H9 (cell line): ENCODE data around the gene ABLIM1. TPM values are rescaled to one million over a fixed set of nuclear protein-coding genes. Genes with fewer than 3 reads are reported as not detected.

Experiments used
- DNase-seq: peaks from one replicate; pipeline ENCODE4 v3.0.0-alpha.2; 2017
- H2AFZ ChIP-seq: one replicate; pipeline ENCODE4 v1.6.1; 2013; ENCODE audit warnings: mild to moderate bottlenecking, low read length, control low read depth, moderate library complexity
- H2AK5ac ChIP-seq: 2 replicates; pipeline ENCODE4 v1.6.1; 2013; ENCODE audit warnings: low read length, control low read depth, mixed read lengths; ENCODE audit not compliant: insufficient read length
- H2BK120ac ChIP-seq: one replicate; pipeline ENCODE4 v1.6.1; 2013; ENCODE audit warnings: low read depth, mild to moderate bottlenecking, low read length, control low read depth, inconsistent platforms; ENCODE audit not compliant: poor library complexity, severe bottlenecking
- H2BK12ac ChIP-seq: 2 replicates; pipeline ENCODE4 v1.6.1; 2013; ENCODE audit warnings: low read length, control low read depth, mixed read lengths, low read depth; ENCODE audit not compliant: insufficient read length
- H2BK15ac ChIP-seq: 2 replicates; pipeline ENCODE4 v1.6.1; 2013; ENCODE audit warnings: low read depth, low read length, control low read depth
- H2BK20ac ChIP-seq: one replicate; pipeline ENCODE4 v1.6.1; 2013; ENCODE audit warnings: low read depth, mild to moderate bottlenecking, low read length, control low read depth, inconsistent platforms; ENCODE audit not compliant: poor library complexity, severe bottlenecking
- H2BK5ac ChIP-seq: 2 replicates; pipeline ENCODE4 v1.6.1; 2013; ENCODE audit warnings: low read length, control low read depth, mixed read lengths; ENCODE audit not compliant: insufficient read length
- H3K14ac ChIP-seq: 2 replicates; pipeline ENCODE4 v1.6.1; 2013; ENCODE audit warnings: low read length, control low read depth; ENCODE audit not compliant: insufficient read depth
- H3K18ac ChIP-seq: 2 replicates; pipeline ENCODE4 v1.6.1; 2013; ENCODE audit warnings: low read depth, mild to moderate bottlenecking, mixed read lengths, low read length, control low read depth; ENCODE audit not compliant: insufficient read length
- H3K23ac ChIP-seq: 2 replicates; pipeline ENCODE4 v1.6.1; 2013; ENCODE audit warnings: low read length, control low read depth, mixed read lengths, low read depth; ENCODE audit not compliant: insufficient read length
- H3K23me2 ChIP-seq: 2 replicates; pipeline ENCODE4 v1.6.1; 2013; ENCODE audit warnings: low read depth, mild to moderate bottlenecking, mixed read lengths, low read length, control low read depth; ENCODE audit not compliant: insufficient read length, poor library complexity, severe bottlenecking
- H3K27ac ChIP-seq: 2 replicates; pipeline ENCODE4 v1.5.1; 2013; ENCODE audit warnings: low read length, control low read depth, mixed read lengths, low read depth; ENCODE audit not compliant: insufficient read length
- H3K27me3 ChIP-seq: 2 replicates; pipeline ENCODE4 v1.6.1; 2013; ENCODE audit warnings: low read length, control low read depth, inconsistent platforms; ENCODE audit not compliant: insufficient read depth
- H3K4ac ChIP-seq: 2 replicates; pipeline ENCODE4 v1.6.1; 2013; ENCODE audit warnings: low read depth, mild to moderate bottlenecking, control low read depth, inconsistent platforms, low read length, moderate library complexity
- H3K4me1 ChIP-seq: 2 replicates; pipeline ENCODE4 v1.6.1; 2013; ENCODE audit warnings: low read length, control low read depth, inconsistent platforms; ENCODE audit not compliant: insufficient read depth
- H3K4me2 ChIP-seq: 2 replicates; pipeline ENCODE4 v1.6.1; 2013; ENCODE audit warnings: low read length, control low read depth, mixed read lengths; ENCODE audit not compliant: insufficient read length, insufficient read depth
- H3K56ac ChIP-seq: 2 replicates; pipeline ENCODE4 v1.6.1; 2013; ENCODE audit warnings: low read depth, mild to moderate bottlenecking, mixed read lengths, low read length, control low read depth; ENCODE audit not compliant: insufficient read length
- H3K79me1 ChIP-seq: 2 replicates; pipeline ENCODE4 v1.6.1; 2013; ENCODE audit warnings: low read depth, mild to moderate bottlenecking, moderate library complexity, low read length, control low read depth, inconsistent platforms; ENCODE audit not compliant: insufficient read depth, poor library complexity, severe bottlenecking
- H3K79me2 ChIP-seq: 2 replicates; pipeline ENCODE4 v1.6.1; 2013; ENCODE audit warnings: low read length, control low read depth, inconsistent platforms; ENCODE audit not compliant: insufficient read depth
- H3K9ac ChIP-seq: 2 replicates; pipeline ENCODE4 v1.6.1; 2013; ENCODE audit warnings: low read length, control low read depth, mixed read lengths; ENCODE audit not compliant: insufficient read length; ENCODE audit errors: extremely low read depth
- H3K9me3 ChIP-seq: one replicate; pipeline ENCODE4 v1.6.1; 2013; ENCODE audit warnings: low read depth, low read length, inconsistent platforms; ENCODE audit not compliant: control insufficient read depth
- H3T11ph ChIP-seq: one replicate; pipeline ENCODE4 v1.6.1; 2013; ENCODE audit warnings: mild to moderate bottlenecking, low read length, control low read depth, inconsistent platforms
- H4K20me1 ChIP-seq: one replicate; pipeline ENCODE4 v1.6.1; 2013; ENCODE audit not compliant: control insufficient read depth, insufficient read length, insufficient read depth
- H4K5ac ChIP-seq: 2 replicates; pipeline ENCODE4 v1.6.1; 2013; ENCODE audit warnings: low read depth, mild to moderate bottlenecking, mixed read lengths, low read length, control low read depth; ENCODE audit not compliant: insufficient read length
- H4K8ac ChIP-seq: replicated peaks from 2 replicates; pipeline ENCODE4 v1.6.1; 2013; ENCODE audit warnings: low read length, control low read depth, mixed read lengths, low read depth; ENCODE audit not compliant: insufficient read length
- H4K91ac ChIP-seq: 2 replicates; pipeline ENCODE4 v1.6.1; 2013; ENCODE audit warnings: low read depth, mild to moderate bottlenecking, moderate library complexity, mixed read lengths, low read length, control low read depth; ENCODE audit not compliant: insufficient read length
- H3K27ac Mint-ChIP-seq, 3 experiments: 2 replicates in 2 of 3; 3 replicates in 1 of 3; pipeline ENCODE4 v1.8.0; 2020 to 2021; ENCODE audit warnings: mixed read lengths in 3 of 3, mild to moderate bottlenecking in 1 of 3, moderate library complexity in 1 of 3
- H3K27me3 Mint-ChIP-seq: 2 replicates; pipeline ENCODE4 v1.8.0; 2021; ENCODE audit warnings: low read depth, mild to moderate bottlenecking, moderate library complexity, mixed read lengths
- H3K36me3 Mint-ChIP-seq, 3 experiments: 2 replicates in 2 of 3; 3 replicates in 1 of 3; pipeline ENCODE4 v1.8.0; 2020 to 2021; ENCODE audit warnings: low read depth in 3 of 3, mixed read lengths in 3 of 3; ENCODE audit not compliant: insufficient read depth in 1 of 3
- H3K4me1 Mint-ChIP-seq, 2 experiments: 2 replicates each; pipeline ENCODE4 v1.8.0; 2020; ENCODE audit warnings: mixed read lengths in 2 of 2
- H3K4me3 Mint-ChIP-seq, 2 experiments: 2 replicates in 1 of 2; 3 replicates in 1 of 2; pipeline ENCODE4 v1.8.0; 2020 to 2021; ENCODE audit warnings: mild to moderate bottlenecking in 2 of 2, mixed read lengths in 2 of 2, moderate library complexity in 1 of 2
- H3K9me3 Mint-ChIP-seq, 2 experiments: 2 replicates in 1 of 2; 3 replicates in 1 of 2; pipeline ENCODE4 v1.8.0; 2020; ENCODE audit warnings: mild to moderate bottlenecking in 2 of 2, mixed read lengths in 2 of 2, moderate library complexity in 1 of 2
- CTCF ChIP-seq: fragments of 200-600 bp; sonication (generic); conservative IDR thresholded peaks from 3 replicates; pipeline ENCODE4 v1.8.0; 2021; ENCODE audit warnings: antibody characterized with exemption, mild to moderate bottlenecking
- WGBS: extraction: QIAGEN DNeasy Blood & Tissue Kit; methylation state at CpG from one replicate; pipeline ENCODE4 v1.1.7; 2013; ENCODE audit warnings: missing lambda C conversion rate, low lambda C conversion rate, mixed read lengths; ENCODE audit not compliant: insufficient read length; ENCODE audit errors: extremely low coverage; 5-methylcytosine and 5-hydroxymethylcytosine counted together
- total RNA-seq: library from RNA; stranded (reverse); gene quantifications from 2 replicates; pipeline ENCODE4 v1.2.1, GENCODE V29; 2021

Gene ABLIM1
- total RNA-seq, 1 experiment from 2014 or later: 32.1 TPM

- H3K9me3 ChIP-seq: no peaks in the 10 kb centered on the region
- Mint-ChIP-seq H3K4me3 (no peak overlapping the region), H3K36me3 (peaks cover 0 to 5% (median 0%) of the 10 kb centered on the region in 3 experiments; a peak in 1 of 7 replicates), H3K27me3 (no peaks in the 10 kb centered on the region), H3K27ac (no peak overlapping the region), H3K4me1 (peaks cover 18 to 19% of the 10 kb centered on the region in 2 experiments), H3K9me3 (no peaks in the 10 kb centered on the region)
- peaks cover 3% of the 10 kb centered on the region; the same call in 1 of the 2 replicates for H3K4me1 ChIP-seq
- H3K9ac ChIP-seq: no peak overlapping the region
- H3K79me1 ChIP-seq: no peaks in the 10 kb centered on the region
- no peak overlapping the region for H3K56ac ChIP-seq
- H2BK20ac ChIP-seq: no peak overlapping the region
- H3K23me2 ChIP-seq: no peaks in the 10 kb centered on the region
- H3K4ac ChIP-seq: no peak overlapping the region
- H2AK5ac ChIP-seq: no peak overlapping the region
- no CpG with 5 or more reads among the region's 3 CpGs for WGBS
- H3T11ph ChIP-seq: no peak overlapping the region
- TF ChIP-seq CTCF: no peak
- no peak overlapping the region for H3K18ac ChIP-seq
- no peak overlapping the region for H3K27ac ChIP-seq
- no peaks in the 10 kb centered on the region for H4K20me1 ChIP-seq
- no peak overlapping the region for H2BK5ac ChIP-seq
- no peaks in the 10 kb centered on the region; the same call in 1 of the 2 replicates for H3K79me2 ChIP-seq
- H4K91ac ChIP-seq: no peak overlapping the region
- no peaks in the 10 kb centered on the region for H3K27me3 ChIP-seq
- H4K5ac ChIP-seq: no peak overlapping the region
- no peak overlapping the region for H3K14ac ChIP-seq
- no peak overlapping the region for H2BK120ac ChIP-seq
- no peak overlapping the region for H2AFZ ChIP-seq
- no peak for DNase-seq
- no peak overlapping the region for H2BK12ac ChIP-seq
- H3K4me2 ChIP-seq: no peak overlapping the region
- H3K23ac ChIP-seq: no peak overlapping the region
- H4K8ac ChIP-seq: no peak overlapping the region
- H2BK15ac ChIP-seq: no peak overlapping the region
These were observed 153.1 kb downstream of the ABLIM1 start for GRCh38 chr10:114504769-114505579.
